ENCODE results near the gene EFCAB14. TPM values are rescaled to one million over a fixed set of nuclear protein-coding genes. Genes with fewer than 3 reads are reported as not detected.

The EFCAB14 gene
- total and polyA plus RNA-seq, 9 of the 15 experiments (the other 6 are each of a cell fraction or from before 2014, with no cell fraction given): 7.3 to 49.0 (median 37.3) TPM

DNA sequence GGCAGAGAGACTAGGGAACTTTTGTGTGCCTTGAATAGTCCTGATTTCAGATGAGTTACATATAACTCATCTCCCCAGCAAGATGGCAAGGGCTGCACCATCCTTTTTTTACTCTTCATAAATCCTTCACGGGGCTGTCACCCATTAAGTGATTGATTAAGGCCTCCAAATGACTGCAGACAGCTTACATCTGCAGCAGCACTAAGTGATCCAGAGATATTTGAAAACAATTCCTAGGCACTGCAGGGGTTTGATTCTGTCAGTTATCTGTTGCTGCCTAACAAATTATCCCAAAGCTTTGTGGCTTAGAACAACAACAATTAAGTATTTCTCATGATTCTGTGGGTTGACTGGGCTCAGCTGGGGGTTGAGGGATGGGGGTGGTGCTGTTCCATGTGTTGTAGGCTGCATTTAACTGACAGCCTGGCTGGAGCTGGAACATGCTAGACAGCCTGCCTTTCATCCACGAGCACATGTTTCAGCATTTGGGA lies 27.9 kb downstream of the EFCAB14 start:
- ChIA-PET POLR2A (interaction anchor here (0.7 to 1.1 kb wide), 3 partner anchors 13 to 55 kb away, joined by 3 to 4 read pairs (median 3); no protein-coding TSS in a partner anchor), CTCF (ENCODE audit: low intra/inter-chr PET ratio) (no interaction called here)
- Histone ChIP-seq H3K9me3 (replicated peaks; ENCODE audit: control insufficient read depth, insufficient read depth, low read depth, low read length) (no peaks in the 10 kb centered on the region), H3K4me3 (no peak overlapping the region), H2AFZ (ENCODE audit: low read depth, low read length) (no peak overlapping the region), H3K27me3 (ENCODE audit: control insufficient read depth in 2 of 2, insufficient read depth in 2 of 2, low read length in 2 of 2) (no peaks in the 10 kb centered on the region), H3K4me1 (replicated peaks in 1 of 2; ENCODE audit: control insufficient read depth in 2 of 2, insufficient read depth in 2 of 2, low read length in 2 of 2) (no peaks in the 10 kb centered on the region), H3K79me2 (ENCODE audit: control insufficient read depth, insufficient read depth, low read length) (no peaks in the 10 kb centered on the region), H3K27ac (ENCODE audit: extremely low read depth, low read depth, low read length) (no peak overlapping the region), H3K4me2 (ENCODE audit: insufficient read depth, low read length) (no peak overlapping the region), H3K9ac (ENCODE audit: insufficient read depth in 1 of 2, low read depth in 2 of 2, low read length in 2 of 2) (no peak overlapping the region), H3K9me1 (ENCODE audit: control insufficient read depth, insufficient read depth, low read length) (no peaks in the 10 kb centered on the region), H4K20me1 (replicated peaks; ENCODE audit: control insufficient read depth, insufficient read depth, low read length) (no peaks in the 10 kb centered on the region), H3K36me3 (ENCODE audit: control insufficient read depth, insufficient read depth, low read length) (peaks cover 83% of the 10 kb centered on the region)
- intact Hi-C loops (cut with micrococcal nuclease): no loop called here
- FAIRE-seq: no peak
- DNase-seq (ENCODE audit: extremely low read depth in 1 of 4, low spot score in 3 of 4): no peak
- WGBS (ENCODE audit: insufficient coverage, low coverage, missing lambda C conversion rate): 83% methylated on average over 2 of the region's 2 CpGs
- no TSS peak for BruUV-seq (replicated peaks)
- in situ Hi-C loops (cut with MboI): no loop called here
- no peak for ATAC-seq
- no peak for TF ChIP-seq ZNF444 (CRISPR knock-in tag; IDR thresholded peaks at IDR 0.05)
- no peak for TF ChIP-seq HEY1 (CRISPR knock-in tag; IDR thresholded peaks at IDR 0.05; ENCODE audit: borderline replicate concordance)
- no peak for TF ChIP-seq HNRNPUL1 (IDR thresholded peaks at IDR 0.05; ENCODE audit: low read length)
- TF ChIP-seq, protein P1, sequence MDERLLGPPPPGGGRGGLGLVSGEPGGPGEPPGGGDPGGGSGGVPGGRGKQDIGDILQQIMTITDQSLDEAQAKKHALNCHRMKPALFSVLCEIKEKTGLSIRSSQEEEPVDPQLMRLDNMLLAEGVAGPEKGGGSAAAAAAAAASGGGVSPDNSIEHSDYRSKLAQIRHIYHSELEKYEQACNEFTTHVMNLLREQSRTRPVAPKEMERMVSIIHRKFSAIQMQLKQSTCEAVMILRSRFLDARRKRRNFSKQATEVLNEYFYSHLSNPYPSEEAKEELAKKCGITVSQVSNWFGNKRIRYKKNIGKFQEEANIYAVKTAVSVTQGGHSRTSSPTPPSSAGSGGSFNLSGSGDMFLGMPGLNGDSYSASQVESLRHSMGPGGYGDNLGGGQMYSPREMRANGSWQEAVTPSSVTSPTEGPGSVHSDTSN (CRISPR knock-in tag; IDR thresholded peaks at IDR 0.05; ENCODE audit: low read depth): no peak
- TF ChIP-seq, protein P1 (tag; conservative IDR thresholded peaks at IDR 0.05; ENCODE audit: low read depth): peak; percentile 95
- no peak for TF ChIP-seq JUN (IDR thresholded peaks at IDR 0.05; ENCODE audit: borderline replicate concordance, low read depth, low read length)
- no peak for TF ChIP-seq JUN (CRISPR knock-in tag; IDR thresholded peaks at IDR 0.05; ENCODE audit: borderline replicate concordance)
- TF ChIP-seq FOXJ2 (tag; IDR thresholded peaks at IDR 0.05): no peak
- no peak for TF ChIP-seq MAZ (CRISPR knock-in tag; conservative IDR thresholded peaks at IDR 0.05 in 1 of 2, IDR thresholded peaks at IDR 0.05 in 1 of 2)
- no peak for TF ChIP-seq RB1 (IDR thresholded peaks at IDR 0.05; ENCODE audit: low read depth)
- no peak for TF ChIP-seq MEF2A (IDR thresholded peaks at IDR 0.05; ENCODE audit: control insufficient read depth, low read depth, low read length)
- peak; percentile 69 for TF ChIP-seq MEIS2 (IDR thresholded peaks at IDR 0.05; ENCODE audit: partially characterized antibody)
- no peak for TF ChIP-seq PHF20 (IDR thresholded peaks at IDR 0.05; ENCODE audit: partially characterized antibody)
- TF ChIP-seq, protein P2, sequence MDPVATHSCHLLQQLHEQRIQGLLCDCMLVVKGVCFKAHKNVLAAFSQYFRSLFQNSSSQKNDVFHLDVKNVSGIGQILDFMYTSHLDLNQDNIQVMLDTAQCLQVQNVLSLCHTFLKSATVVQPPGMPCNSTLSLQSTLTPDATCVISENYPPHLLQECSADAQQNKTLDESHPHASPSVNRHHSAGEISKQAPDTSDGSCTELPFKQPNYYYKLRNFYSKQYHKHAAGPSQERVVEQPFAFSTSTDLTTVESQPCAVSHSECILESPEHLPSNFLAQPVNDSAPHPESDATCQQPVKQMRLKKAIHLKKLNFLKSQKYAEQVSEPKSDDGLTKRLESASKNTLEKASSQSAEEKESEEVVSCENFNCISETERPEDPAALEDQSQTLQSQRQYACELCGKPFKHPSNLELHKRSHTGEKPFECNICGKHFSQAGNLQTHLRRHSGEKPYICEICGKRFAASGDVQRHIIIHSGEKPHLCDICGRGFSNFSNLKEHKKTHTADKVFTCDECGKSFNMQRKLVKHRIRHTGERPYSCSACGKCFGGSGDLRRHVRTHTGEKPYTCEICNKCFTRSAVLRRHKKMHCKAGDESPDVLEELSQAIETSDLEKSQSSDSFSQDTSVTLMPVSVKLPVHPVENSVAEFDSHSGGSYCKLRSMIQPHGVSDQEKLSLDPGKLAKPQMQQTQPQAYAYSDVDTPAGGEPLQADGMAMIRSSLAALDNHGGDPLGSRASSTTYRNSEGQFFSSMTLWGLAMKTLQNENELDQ (CRISPR knock-in tag; IDR thresholded peaks at IDR 0.05; ENCODE audit: borderline replicate concordance): no peak
- no peak for TF ChIP-seq ZBTB1 (CRISPR knock-in tag; IDR thresholded peaks at IDR 0.05; ENCODE audit: borderline replicate concordance, low read depth)

All from K562 (cell line).